Endothelial cell of umbilical vein (primary cell): ENCODE results near the gene SLC35B4. TPM values are rescaled to one million over a fixed set of nuclear protein-coding genes. Genes with fewer than 3 reads are reported as not detected.

ENCODE experiments used
- BruUV-seq: library from RNA; stranded (reverse); fragments of 400-500 nt; replicated peaks from 2 replicates; lab custom pipeline; 2021; lab: Mats Ljungman, UMichigan
- CTCF ChIA-PET: fragments of 300-600, 350-600 bp; sonication (Branson Sonifier 250); formaldehyde crosslinking; loops from one replicate; lab custom pipeline; 2021; ENCODE audit warnings: antibody characterized with exemption, inconsistent platforms; lab: Charles Lee
- POLR2A ChIA-PET: fragments of 300-600, 350-600 bp; sonication (Branson Sonifier 250); formaldehyde crosslinking; loops from one replicate; lab custom pipeline; 2021; ENCODE audit warnings: antibody characterized with exemption, inconsistent platforms; lab: Charles Lee
- DNase-seq: peaks from one replicate; pipeline ENCODE4 v3.0.0-alpha.2; 2011; ENCODE audit warnings: low read depth, low spot score
- FAIRE-seq: peaks from 2 replicates; lab custom pipeline; 2011; peaks lifted over from hg19 to GRCh38; lab: Jason Lieb, UNC
- H2AFZ ChIP-seq: 2 replicates; pipeline ENCODE4 v1.6.0; 2012; ENCODE audit warnings: low read depth, low read length, control low read depth, inconsistent platforms
- H3K27ac ChIP-seq: 2 replicates; pipeline ENCODE4 v1.5.1; 2011; ENCODE audit warnings: low read depth, mild to moderate bottlenecking, control low read depth, low read length, moderate library complexity; ENCODE audit not compliant: insufficient read depth
- H3K27me3 ChIP-seq, 2 experiments: 2 replicates each; pipeline versions ENCODE4 v1.6.0 to v1.6.1; 2011; ENCODE audit warnings: low read length in 2 of 2, mixed read lengths in 1 of 2; ENCODE audit not compliant: control insufficient read depth in 2 of 2, insufficient read depth in 2 of 2
- H3K36me3 ChIP-seq, 2 experiments: 2 replicates in 1 of 2; 3 replicates in 1 of 2; pipeline ENCODE4 v1.5.1; 2011; ENCODE audit warnings: low read length in 2 of 2, mild to moderate bottlenecking in 1 of 2, moderate library complexity in 1 of 2; ENCODE audit not compliant: control insufficient read depth in 2 of 2, insufficient read depth in 2 of 2; ENCODE audit errors: extremely low read depth in 1 of 2
- H3K4me1 ChIP-seq: 3 replicates; pipeline ENCODE4 v1.5.1; 2011; ENCODE audit warnings: mild to moderate bottlenecking, low read length; ENCODE audit not compliant: control insufficient read depth, insufficient read depth; ENCODE audit errors: extremely low read depth
- H3K4me2 ChIP-seq: 2 replicates; pipeline ENCODE4 v1.6.1; 2011; ENCODE audit warnings: low read length, control low read depth, mixed read lengths; ENCODE audit not compliant: insufficient read depth
- H3K4me3 ChIP-seq, 3 experiments: fragments of 200-600 bp in 1 of 3; sonication (generic), shearing (Covaris generic) in 1 of 3; replicated peaks in 1 of 3; 2 replicates each; pipeline ENCODE4 v1.5.1; 2011 to 2016; ENCODE audit warnings: control low read depth in 3 of 3, low read length in 3 of 3, mild to moderate bottlenecking in 2 of 3, inconsistent platforms in 1 of 3, low read depth in 1 of 3, moderate library complexity in 1 of 3; ENCODE audit not compliant: insufficient read depth in 1 of 3
- H3K79me2 ChIP-seq: 2 replicates; pipeline ENCODE4 v1.6.0; 2012; ENCODE audit warnings: low read length, inconsistent platforms; ENCODE audit not compliant: control insufficient read depth, insufficient read depth
- H3K9ac ChIP-seq: replicated peaks from 2 replicates; pipeline ENCODE3; 2011; ENCODE audit warnings: low read length, control low read depth; ENCODE audit not compliant: insufficient read depth; ENCODE audit errors: extremely low read depth
- H3K9me1 ChIP-seq: replicated peaks from 3 replicates; pipeline ENCODE4 v1.6.0; 2011; ENCODE audit warnings: mild to moderate bottlenecking, low read length; ENCODE audit not compliant: control insufficient read depth, insufficient read depth; ENCODE audit errors: extremely low read depth
- H3K9me3 ChIP-seq: replicated peaks from 2 replicates; pipeline ENCODE4 v1.5.1; 2012; ENCODE audit warnings: low read length, inconsistent platforms; ENCODE audit not compliant: control insufficient read depth, insufficient read depth
- H4K20me1 ChIP-seq: replicated peaks from 2 replicates; pipeline ENCODE3; 2011; ENCODE audit warnings: mild to moderate bottlenecking, low read length; ENCODE audit not compliant: control insufficient read depth, insufficient read depth; ENCODE audit errors: extremely low read depth
- FOS ChIP-seq: IDR thresholded peaks from 2 replicates; pipeline ENCODE4 v1.6.1; 2011; ENCODE audit warnings: mild to moderate bottlenecking, low read length, moderate library complexity, borderline replicate concordance; ENCODE audit not compliant: insufficient read depth
- JUN ChIP-seq: IDR thresholded peaks from 2 replicates; pipeline ENCODE4 v1.6.1; 2011; ENCODE audit warnings: borderline replicate concordance, low read depth; ENCODE audit not compliant: insufficient read length, insufficient read depth
- MYC ChIP-seq: IDR thresholded peaks from one replicate; pipeline ENCODE4 v1.6.1; 2011; ENCODE audit warnings: mild to moderate bottlenecking, low read depth, low read length
- POLR2AphosphoS5 ChIP-seq: IDR thresholded peaks from 2 replicates; pipeline ENCODE4 v1.6.1; 2012; ENCODE audit warnings: low read depth, mild to moderate bottlenecking, control low read depth, low read length, moderate library complexity; ENCODE audit not compliant: insufficient read depth
- dilution Hi-C: fragments of 300-500 bp; cut with MboI; formaldehyde crosslinking; loops from one replicate; pipeline ENCODE4 v1.15.0; 2019; ENCODE audit warnings: low sequenced_read_pairs; ENCODE audit not compliant: extremely low pct_ligation_motif_present
- intact Hi-C: fragments of 100-400 bp; cut with micrococcal nuclease; formaldehyde crosslinking; loops from one replicate; pipeline ENCODE4 v1.10.0; 2022
- polyA plus RNA-seq, 4 experiments: library from polyadenylated mRNA; depleted of rRNA in 3 of 4; stranded (reverse) in 3 of 4; unstranded in 1 of 4; fragments of >200 nt; gene quantifications; 2 replicates each; pipeline versions ENCODE4 v1.2.1 to v1.2.3, GENCODE V29; 2011 to 2012; ENCODE audit warnings: missing spikeins in 1 of 4
- total RNA-seq: library from RNA; stranded (reverse); gene quantifications from 2 replicates; pipeline ENCODE4 v1.2.3, GENCODE V29; 2021
- TF ChIP-seq, protein P1 (sequence below), 2 donors: IDR thresholded peaks; 1 replicate in 1 of 2; 2 replicates in 1 of 2; pipeline ENCODE4 v1.5.1; 2011; ENCODE audit warnings: low read length in 2 of 2, mild to moderate bottlenecking in 2 of 2, moderate library complexity in 2 of 2, control low read depth in 1 of 2, inconsistent platforms in 1 of 2, low read depth in 1 of 2; ENCODE audit not compliant: insufficient read depth in 1 of 2; ENCODE audit errors: extremely low read depth in 1 of 2

SLC35B4 gene
- total and polyA plus RNA-seq, 2 donors (not counting 3 experiments of a cell fraction or from before 2014, with no cell fraction given), result 17.5 to 20.2 TPM

DNA sequence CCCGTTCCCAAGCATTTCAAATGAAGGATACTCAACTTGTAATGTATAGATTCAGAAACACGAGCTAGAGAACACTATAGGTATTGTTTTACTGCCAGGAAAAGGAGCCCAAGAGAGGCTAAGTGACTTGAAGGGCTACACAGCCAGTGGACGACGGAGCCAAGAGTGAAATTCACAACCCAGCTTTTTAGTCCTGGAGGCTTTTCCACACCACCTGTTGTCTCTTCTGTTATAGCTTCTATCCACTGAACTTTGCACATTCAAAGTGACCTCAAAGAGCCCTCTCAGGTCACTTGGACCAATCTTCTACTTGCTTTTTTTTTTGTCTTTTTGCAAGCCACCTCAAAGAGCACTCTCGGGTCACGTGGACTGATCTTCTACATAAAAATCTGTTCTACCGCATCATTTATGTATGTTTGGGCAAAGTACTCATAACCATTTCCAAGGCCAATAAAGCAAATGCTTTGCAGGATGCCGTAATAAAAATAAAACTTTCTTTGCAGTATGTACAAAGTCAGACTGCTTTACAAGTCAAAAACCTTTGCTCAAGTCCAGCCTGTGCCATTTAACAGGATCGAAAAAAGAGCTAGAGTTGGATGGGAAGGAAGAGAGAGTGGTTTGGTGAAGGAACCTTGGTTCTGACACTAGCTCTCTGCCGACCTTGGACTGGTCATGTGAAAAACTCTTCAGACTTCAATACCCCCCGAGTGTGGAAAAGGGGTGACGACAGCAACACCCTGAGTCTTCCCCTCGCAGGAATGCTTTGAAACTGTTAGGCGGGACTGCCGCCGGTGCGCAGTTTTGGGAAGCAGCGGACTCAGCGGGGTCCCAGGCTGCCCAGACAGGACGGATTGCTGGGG is 821 bp downstream of the SLC35B4 start:
- H3K27ac ChIP-seq, result peak overlapping the region; percentile 2
- peak overlapping the region; percentile 96 for H2AFZ ChIP-seq
- peak overlapping the region; percentile 53 to 76 (median 72) for H3K4me3 ChIP-seq
- H3K36me3 ChIP-seq, result no peaks in the 10 kb centered on the region
- TF ChIP-seq JUN (no peak), FOS (no peak), POLR2AphosphoS5 (no peak), MYC (no peak)
- TF ChIP-seq, protein P1, sequence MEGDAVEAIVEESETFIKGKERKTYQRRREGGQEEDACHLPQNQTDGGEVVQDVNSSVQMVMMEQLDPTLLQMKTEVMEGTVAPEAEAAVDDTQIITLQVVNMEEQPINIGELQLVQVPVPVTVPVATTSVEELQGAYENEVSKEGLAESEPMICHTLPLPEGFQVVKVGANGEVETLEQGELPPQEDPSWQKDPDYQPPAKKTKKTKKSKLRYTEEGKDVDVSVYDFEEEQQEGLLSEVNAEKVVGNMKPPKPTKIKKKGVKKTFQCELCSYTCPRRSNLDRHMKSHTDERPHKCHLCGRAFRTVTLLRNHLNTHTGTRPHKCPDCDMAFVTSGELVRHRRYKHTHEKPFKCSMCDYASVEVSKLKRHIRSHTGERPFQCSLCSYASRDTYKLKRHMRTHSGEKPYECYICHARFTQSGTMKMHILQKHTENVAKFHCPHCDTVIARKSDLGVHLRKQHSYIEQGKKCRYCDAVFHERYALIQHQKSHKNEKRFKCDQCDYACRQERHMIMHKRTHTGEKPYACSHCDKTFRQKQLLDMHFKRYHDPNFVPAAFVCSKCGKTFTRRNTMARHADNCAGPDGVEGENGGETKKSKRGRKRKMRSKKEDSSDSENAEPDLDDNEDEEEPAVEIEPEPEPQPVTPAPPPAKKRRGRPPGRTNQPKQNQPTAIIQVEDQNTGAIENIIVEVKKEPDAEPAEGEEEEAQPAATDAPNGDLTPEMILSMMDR (IDR thresholded peaks at IDR 0.05; ENCODE audit: extremely low read depth in 1 of 2, insufficient read depth in 1 of 2, low read depth in 1 of 2, low read length in 2 of 2), result no peak
- no peaks in the 10 kb centered on the region for H3K9me1 ChIP-seq
- dilution Hi-C loops (no loop called here), intact Hi-C loops (loop anchor here (5.0 kb wide), 3 partner anchors 41 to 189 kb away; partner anchors contain the start of gene LRGUK)
- peak overlapping the region; percentile 62 for H3K9ac ChIP-seq
- POLR2A ChIA-PET, result interaction anchor here (0.5 to 0.7 kb wide), 3 partner anchors 50 to 473 kb away, joined by 3 to 4 read pairs (median 3); no protein-coding TSS in a partner anchor
- peak; percentile 43 for DNase-seq
- H4K20me1 ChIP-seq, result no peaks in the 10 kb centered on the region
- no peaks in the 10 kb centered on the region for H3K9me3 ChIP-seq
- peaks cover 0 to 3% of the 10 kb centered on the region in 2 experiments for H3K27me3 ChIP-seq
- peak overlapping the region; percentile 86 for H3K4me2 ChIP-seq
- H3K79me2 ChIP-seq, result no peaks in the 10 kb centered on the region
- no peak for FAIRE-seq
- CTCF ChIA-PET, result interaction anchor here (1.0 to 2.0 kb wide), 8 partner anchors 11 to 189 kb away, joined by 3 to 14 read pairs (median 6); partner anchors contain the start of gene LRGUK
- H3K4me1 ChIP-seq, result peaks cover 11% of the 10 kb centered on the region
- no TSS peak for BruUV-seq
